Hepatocyte (in vitro differentiated cells): ENCODE results near the gene PLCB4.

ENCODE experiments used
- EZH2 ChIP-seq: fragments of 200-600 bp; sonication (generic); IDR thresholded peaks from 2 replicates; pipeline ENCODE4 v1.6.1; 2016; ENCODE audit warnings: antibody characterized with exemption, mild to moderate bottlenecking, borderline replicate concordance
- EZH2phosphoT487 ChIP-seq: fragments of 200-600 bp; sonication (generic); IDR thresholded peaks from one replicate; pipeline ENCODE4 v1.6.1; 2018; ENCODE audit warnings: antibody characterized with exemption, mild to moderate bottlenecking, low read depth, moderate library complexity; ENCODE audit not compliant: unreplicated experiment, severe bottlenecking
- TF ChIP-seq, protein P1 (sequence below): fragments of 200-600 bp; sonication (generic); IDR thresholded peaks from 2 replicates; pipeline ENCODE4 v1.5.1; 2016; ENCODE audit warnings: antibody characterized with exemption, mild to moderate bottlenecking; ENCODE audit not compliant: poor library complexity

- TF ChIP-seq, protein P1, sequence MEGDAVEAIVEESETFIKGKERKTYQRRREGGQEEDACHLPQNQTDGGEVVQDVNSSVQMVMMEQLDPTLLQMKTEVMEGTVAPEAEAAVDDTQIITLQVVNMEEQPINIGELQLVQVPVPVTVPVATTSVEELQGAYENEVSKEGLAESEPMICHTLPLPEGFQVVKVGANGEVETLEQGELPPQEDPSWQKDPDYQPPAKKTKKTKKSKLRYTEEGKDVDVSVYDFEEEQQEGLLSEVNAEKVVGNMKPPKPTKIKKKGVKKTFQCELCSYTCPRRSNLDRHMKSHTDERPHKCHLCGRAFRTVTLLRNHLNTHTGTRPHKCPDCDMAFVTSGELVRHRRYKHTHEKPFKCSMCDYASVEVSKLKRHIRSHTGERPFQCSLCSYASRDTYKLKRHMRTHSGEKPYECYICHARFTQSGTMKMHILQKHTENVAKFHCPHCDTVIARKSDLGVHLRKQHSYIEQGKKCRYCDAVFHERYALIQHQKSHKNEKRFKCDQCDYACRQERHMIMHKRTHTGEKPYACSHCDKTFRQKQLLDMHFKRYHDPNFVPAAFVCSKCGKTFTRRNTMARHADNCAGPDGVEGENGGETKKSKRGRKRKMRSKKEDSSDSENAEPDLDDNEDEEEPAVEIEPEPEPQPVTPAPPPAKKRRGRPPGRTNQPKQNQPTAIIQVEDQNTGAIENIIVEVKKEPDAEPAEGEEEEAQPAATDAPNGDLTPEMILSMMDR, result no peak
- no peak for TF ChIP-seq EZH2phosphoT487
- no peak for TF ChIP-seq EZH2
Observed at GRCh38 chr20:9087531-9088217, 18.8 kb downstream of the PLCB4 start.
